ENCODE measurements around the gene INTS6L.

The INTS6L gene, protein sequence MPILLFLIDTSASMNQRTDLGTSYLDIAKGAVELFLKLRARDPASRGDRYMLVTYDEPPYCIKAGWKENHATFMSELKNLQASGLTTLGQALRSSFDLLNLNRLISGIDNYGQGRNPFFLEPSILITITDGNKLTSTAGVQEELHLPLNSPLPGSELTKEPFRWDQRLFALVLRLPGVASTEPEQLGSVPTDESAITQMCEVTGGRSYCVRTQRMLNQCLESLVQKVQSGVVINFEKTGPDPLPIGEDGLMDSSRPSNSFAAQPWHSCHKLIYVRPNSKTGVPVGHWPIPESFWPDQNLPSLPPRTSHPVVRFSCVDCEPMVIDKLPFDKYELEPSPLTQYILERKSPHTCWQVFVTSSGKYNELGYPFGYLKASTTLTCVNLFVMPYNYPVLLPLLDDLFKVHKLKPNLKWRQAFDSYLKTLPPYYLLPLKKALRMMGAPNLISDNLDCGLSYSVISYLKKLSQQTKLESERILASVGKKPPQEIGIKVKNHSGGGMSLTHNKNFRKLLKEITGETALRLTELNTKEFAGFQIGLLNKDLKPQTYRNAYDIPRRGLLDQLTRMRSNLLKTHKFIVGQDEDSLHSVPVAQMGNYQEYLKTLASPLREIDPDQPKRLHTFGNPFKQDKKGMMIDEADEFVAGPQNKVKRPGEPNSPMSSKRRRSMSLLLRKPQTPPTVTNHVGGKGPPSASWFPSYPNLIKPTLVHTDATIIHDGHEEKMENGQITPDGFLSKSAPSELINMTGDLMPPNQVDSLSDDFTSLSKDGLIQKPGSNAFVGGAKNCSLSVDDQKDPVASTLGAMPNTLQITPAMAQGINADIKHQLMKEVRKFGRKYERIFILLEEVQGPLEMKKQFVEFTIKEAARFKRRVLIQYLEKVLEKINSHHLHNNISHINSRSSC

DNA sequence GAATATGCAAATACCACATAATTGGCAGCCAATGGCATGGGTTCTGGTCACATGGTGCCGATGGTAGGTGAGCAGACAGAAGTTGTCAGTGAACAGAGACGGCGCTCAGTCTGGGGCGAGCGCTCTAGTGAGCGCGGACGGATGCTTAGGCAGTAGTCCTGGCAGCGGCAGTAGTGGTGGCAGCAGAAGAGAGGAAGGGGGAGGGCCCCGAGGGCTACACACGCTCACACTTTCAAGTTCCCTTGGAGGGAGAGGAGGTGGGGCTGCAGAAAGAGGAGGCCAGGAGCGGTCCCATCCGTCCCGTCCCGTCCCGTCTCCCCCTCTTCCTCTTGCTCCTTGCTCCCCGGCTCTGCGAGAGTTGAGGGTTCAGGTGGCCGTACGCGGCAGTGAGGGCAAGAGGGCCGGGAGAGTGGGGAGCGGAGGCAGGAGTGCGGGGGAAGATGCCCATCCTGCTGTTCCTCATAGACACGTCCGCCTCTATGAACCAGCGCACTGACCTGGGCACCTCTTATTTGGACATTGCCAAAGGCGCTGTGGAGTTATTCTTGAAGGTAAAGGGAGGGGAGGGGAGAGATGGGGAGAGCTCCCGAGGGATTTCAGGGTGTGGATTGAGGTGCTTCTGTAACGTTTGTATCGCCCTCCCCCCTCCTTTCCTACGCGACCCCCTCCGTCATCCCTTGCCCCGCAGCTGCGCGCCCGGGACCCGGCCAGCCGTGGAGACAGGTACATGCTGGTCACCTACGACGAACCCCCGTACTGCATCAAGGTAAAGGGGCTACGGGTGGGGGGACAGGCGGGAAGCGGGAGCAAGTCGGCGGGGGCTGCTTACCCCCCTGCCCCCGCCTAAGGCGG, at the start of gene INTS6L:
Gene INTS6L, plus strand, starts transcription at position 108 of the 852 bp plus-strand sequence. Its CDS starts 333 bp downstream, at position 441.
- DNase-seq (ENCODE audit: low read depth in 1 of 2, low spot score in 1 of 2) = peak; percentile 37 to 76

DNA sequence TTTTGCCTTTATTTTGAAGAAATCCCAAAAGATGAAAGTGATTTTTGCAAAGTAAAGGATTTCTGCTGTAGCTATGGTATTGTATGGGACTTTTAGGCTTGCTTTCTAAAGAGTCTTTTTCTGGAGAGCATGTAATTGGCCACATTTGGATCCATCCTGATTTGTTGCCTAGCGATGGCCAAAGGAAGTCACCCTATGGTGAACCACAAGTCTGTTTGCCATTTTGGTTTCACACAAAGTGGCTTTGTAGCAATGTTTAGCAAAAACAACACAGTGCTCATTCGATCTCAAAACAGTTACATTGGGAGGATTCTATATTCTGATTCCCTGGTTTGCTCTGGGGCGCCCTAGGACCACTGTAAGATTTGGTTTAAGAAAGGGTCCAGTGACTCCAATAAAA, 44.1 kb upstream of the INTS6L start:
- no peak for DNase-seq (ENCODE audit: low read depth in 1 of 2, low spot score in 1 of 2)

DNA sequence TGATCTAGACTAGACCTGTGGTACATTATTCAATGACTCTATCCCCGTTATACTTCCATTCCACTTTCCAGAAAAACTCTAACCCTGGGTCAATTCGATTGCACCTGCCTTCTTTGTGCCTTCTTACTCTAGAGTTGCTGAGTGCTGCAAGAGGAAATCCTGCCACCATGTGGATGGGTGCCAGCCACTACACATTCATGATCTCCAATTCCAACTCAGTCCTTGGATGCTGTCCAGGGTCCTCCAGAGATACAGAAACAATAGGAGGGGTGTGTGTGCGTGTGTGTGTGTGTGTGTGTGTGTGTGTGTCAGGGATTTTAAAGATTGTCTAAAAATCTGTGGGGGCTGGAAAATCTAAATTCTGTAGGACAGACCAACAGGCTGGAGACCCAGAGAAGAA, 42.9 kb upstream of the INTS6L start:
- DNase-seq (ENCODE audit: low read depth in 1 of 2, low spot score in 1 of 2) = peak in 1 of 2 donors; percentile 4

DNA sequence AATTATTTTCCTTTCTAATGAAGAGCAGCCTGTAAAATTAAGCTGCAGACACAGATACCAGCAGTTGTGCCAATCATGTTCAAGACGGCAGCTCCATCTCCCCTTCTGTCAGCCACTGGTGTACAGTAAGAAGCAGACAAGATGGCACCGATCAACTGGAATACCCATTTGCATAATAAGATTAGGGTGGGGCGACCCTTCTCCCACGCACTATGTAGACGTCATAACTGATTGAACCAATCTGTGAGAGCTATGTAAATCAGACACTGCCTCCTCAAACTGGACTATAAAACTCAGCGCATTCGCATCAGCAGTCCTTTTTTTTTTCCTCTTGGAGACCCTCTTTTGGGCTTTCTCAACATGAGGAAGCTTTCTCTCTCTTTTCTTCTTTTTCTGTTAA, 40.4 kb upstream of the INTS6L start:
- no peak for DNase-seq (ENCODE audit: low read depth in 1 of 2, low spot score in 1 of 2)

DNA sequence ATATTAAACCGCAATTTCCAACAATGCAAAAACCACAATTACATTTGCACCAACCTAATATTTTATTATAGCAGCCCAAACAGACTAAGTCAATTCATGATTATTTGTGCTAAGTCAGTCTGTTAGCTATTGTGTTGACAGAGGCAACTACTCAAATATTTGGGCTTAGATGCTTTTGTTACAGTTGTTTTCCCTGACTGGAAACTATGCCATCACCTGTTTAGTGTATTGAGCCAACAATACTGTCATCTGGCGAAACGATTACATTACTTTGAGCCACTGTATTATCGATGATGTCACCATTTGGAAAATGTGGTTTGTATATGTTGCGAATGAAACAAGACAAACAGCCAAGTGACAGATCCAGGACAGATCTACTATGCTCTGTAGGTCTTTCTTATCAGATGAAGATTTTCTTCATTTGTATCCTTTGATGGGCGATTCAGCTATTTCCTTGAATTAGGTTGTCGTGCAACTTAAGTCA, 38.7 kb upstream of the INTS6L start:
- no peak for DNase-seq (ENCODE audit: low read depth in 1 of 2, low spot score in 1 of 2)

DNA sequence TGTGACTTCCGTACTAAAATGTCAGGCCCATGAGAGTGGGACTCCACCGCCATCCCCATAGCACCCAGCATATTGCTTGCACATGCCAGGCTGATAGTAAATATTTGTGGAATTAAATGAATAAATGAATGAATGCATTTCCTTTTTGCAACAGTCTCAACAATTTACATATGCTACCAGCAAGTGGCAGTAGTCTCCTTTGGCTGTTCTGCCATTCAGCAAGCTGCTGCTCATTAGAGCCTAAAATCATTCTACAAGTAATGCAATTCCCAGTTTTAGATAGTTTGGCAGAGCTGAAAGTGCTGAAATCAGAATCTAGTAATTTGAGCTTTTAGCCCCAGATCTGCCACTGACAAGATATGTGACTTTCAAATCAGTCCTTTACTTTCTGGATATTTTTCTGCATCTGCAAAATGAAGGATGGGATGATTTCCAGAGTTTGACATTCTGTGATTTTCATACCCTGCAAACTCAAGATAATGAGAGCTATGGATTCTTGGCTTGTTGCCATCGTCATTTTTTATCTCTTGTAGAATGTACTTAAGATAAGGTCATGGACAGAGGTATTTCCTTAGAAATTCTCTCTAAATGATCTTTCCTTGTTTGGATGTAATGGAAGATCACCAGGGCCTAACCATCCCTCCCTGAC, 35.7 kb upstream of the INTS6L start:
- peak in 1 of 2 donors; percentile 4 for DNase-seq (ENCODE audit: low read depth in 1 of 2, low spot score in 1 of 2)

DNA sequence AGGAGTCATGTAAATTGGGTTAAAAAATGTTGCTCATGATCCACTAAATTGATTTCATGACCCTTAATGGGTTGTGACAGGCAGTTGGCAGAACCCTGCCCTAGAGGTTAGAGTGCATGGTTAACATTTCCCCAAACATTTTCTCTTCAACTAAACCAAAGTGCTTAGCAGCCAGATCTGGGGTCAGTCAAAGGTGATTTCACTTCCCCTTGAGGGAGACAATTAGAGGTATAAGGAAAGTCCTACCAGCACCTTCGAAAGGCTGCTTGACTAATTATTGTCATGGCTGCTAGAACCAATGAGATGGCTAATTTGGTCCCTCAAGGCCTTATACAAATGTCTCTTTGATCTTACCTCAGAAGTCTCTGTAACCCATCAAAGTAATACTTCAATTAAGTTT, 30.9 kb upstream of the INTS6L start:
- DNase-seq (ENCODE audit: low read depth in 1 of 2, low spot score in 1 of 2) = no peak

DNA sequence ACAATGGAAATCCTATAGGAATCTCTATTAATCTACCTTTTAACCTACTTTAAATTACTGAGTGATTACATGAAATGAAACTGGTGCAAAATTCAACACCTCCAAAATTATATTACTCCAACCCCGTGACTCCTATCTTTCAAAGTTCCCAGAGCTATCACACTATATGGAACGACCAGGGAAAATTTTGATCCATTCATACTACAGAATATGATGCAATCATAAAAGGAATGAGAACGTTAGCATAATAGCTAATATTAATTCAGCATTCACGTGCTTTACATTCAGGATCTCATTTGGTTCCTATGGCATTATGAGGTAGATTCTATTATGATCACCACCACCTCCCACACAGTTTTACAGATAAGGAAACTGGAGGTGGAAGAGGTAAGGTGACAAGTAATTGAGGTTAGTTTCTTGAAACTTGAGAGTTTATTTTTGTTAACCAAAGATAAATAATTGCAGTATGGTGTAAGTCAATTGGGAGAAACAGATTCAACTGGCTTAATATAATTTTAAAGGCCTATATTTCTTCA, 29.4 kb upstream of the INTS6L start:
- DNase-seq (ENCODE audit: low read depth in 1 of 2, low spot score in 1 of 2) = no peak

DNA sequence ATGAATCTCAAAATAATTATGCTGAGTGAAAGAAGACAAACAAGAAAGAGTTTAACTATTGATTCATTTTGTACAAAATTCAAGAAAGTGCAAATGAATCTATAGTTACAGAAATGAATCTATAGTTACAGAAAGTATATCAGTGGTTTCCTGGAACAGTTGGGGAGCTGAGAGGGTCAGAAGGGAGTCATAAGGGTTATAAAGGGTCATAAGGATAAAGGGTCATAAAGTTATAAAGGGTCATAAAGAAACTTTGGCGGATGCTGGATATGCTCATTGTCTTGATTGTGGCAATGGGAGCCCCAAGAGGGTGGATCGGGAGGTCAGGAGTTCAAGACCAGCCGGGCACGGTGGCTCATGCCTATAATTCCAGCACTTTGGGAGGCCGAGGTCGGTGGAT, 26.0 kb upstream of the INTS6L start:
- DNase-seq (ENCODE audit: low read depth in 1 of 2, low spot score in 1 of 2) = no peak

DNA sequence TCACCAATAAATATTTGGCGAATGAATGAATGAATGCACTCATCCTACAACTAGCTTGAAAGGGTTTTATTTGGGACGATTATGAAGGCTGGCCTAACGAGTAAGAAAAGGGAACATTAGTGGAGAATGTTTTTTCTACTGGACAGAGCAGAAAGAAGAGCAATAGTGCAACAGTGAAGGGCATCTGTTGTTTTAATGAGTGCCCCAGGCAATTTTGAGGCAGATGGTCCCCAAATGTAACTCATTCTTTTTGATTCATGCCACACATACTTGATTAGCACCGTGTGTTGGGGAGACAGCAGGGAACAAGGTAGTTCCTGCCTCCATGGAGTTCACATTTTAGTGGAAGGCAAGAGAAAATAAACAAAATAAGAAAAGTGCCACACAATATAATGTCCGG, 22.7 kb upstream of the INTS6L start:
- DNase-seq (ENCODE audit: low read depth in 1 of 2, low spot score in 1 of 2) = no peak

DNA sequence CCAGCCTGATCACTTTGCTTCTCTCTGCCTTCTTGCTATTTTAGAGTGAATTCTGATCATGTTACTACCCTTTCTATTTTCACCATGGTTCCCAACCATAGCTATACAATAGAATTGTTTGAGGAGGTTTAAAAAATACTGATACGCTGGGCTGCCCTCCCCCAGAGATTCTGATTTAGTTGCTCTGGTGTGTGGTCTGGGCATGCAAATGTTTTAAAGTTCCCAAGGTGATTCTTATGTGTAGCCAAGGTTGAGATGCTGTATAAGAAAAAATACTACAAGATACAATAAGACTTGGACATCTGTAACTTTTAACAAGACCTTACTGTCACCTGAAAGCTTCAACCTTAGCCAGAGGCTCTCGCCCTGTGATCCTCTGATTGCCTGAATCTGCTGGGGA, 22.2 kb upstream of the INTS6L start:
- DNase-seq (ENCODE audit: low read depth in 1 of 2, low spot score in 1 of 2) = no peak

DNA sequence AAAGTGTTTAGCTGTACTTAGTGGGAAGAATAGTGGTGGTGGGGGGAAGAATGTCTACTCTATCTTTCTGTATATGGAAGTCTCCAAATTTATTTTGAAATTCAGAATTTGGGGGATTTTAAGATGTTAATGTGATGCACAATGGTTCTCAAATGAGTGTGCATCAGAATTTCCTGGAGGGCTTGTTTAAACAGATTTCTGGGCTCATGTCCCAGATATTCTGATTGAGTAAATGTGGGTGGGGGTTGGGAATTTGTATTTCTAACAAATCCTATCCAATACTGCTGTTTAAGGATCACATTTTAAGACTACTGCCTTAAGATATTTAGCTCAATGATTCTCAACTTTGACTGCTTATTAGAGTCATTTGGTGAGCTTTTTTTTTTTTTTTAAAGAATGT, 15.1 kb upstream of the INTS6L start:
- no peak for DNase-seq (ENCODE audit: low read depth in 1 of 2, low spot score in 1 of 2)

DNA sequence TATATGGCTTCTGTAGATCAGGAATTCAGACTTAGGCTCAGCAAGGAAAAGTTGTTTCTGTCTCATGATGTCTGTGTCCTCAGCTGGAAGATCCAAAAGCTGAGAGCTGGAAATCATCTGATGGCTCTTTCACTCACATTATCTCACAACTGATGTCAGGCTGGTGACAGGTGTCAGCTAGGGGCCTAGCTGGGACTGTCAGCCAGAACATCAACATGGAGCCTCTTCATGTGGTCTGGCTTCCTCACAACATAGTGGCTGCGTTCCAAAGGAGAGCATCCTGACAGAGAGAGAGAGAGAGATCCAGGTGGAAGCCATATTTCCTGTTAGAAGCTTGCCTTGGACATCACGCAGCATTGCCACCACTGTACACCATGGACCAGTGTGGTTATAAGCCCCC, 10.6 kb upstream of the INTS6L start:
- no peak for DNase-seq (ENCODE audit: low read depth in 1 of 2, low spot score in 1 of 2)

DNA sequence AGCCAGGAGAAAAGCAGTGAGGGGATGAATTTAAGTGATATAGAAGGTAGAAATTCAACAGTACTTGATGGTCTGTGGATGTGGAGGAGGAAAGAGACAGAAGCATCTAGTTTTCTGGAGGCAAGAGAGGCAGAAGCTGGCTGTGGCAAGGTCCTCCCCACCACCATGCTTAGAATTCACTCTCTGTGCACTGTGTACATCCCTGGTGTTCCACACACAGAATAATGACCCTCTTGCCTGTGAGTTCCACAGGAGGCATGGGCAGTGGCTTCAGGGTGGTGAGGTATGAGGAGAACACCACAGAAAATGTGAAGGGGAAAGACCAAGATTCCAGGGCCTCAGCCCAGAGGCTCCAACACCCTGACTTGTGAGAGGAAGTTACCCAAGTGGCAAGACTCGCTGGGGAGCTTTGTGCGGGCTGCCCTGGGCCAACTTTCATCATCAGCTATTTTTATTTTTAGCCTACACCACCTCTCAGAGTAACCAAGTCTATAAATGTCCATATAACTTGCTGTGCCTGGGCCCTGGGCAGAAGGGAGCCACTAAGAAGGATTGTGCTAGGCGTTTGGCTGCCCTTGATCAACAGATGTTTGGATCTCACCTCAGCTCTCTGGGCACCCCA, 7.8 kb upstream of the INTS6L start:
- no peak for DNase-seq (ENCODE audit: low read depth in 1 of 2, low spot score in 1 of 2)

DNA sequence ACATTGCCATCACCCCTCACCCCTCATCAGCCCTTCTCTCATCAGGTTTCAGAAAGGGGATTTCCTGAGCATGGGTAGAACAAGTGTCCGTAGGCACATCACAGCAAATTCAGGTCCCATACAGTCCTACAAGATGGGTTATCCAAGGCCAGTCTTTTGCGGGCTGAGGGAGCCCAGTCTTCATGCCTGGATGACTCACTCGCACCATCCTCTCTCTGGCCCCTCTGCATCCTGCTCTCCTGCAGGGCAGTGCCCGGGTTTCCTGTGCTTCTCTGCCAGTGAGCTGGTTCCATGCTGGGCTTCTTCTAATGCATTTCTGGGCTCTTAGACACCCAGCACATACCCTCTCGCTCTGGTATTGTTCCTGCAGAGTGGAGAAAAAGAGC, 7.3 kb upstream of the INTS6L start:
- DNase-seq (ENCODE audit: low read depth in 1 of 2, low spot score in 1 of 2) = no peak

DNA sequence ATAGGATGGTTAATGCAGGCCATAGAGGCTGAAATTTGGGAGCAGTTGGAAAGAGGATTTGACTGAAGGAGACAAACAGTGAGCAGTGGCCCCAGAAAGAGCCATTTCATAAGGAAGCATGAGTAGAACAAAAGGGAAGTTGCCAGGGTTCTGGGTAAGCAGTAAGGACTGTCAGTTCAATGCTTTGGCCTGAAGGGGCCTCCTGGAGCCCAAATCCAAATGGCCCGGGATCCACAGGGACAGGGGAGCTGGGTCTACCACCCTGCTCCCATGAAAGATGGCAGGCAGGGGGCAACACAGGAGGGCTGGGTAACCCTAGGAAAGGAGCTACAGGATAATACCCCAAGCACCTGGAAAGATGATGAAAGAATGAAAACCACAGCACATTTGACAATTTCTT, 4.1 kb upstream of the INTS6L start:
- no peak for DNase-seq (ENCODE audit: low read depth in 1 of 2, low spot score in 1 of 2)

DNA sequence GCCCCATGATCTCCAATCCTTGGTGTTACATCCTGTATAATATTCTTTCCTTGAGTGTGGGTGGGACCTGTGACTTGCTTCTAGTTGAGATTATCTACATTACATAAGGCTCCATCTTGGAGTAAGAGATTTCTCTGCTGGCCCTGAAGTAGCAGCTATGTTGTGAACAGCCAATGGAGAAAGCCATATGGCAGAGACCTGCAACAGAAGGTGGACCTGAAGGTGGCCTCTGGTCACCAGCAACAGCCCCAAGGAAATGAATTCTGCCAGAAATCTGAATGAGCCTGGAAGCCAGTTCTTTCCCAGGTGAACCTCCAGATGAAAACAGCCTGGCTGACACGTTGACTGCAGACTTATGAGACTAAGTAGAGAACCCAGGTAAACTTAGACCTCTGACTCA, 2.3 kb upstream of the INTS6L start:
- DNase-seq (ENCODE audit: low read depth in 1 of 2, low spot score in 1 of 2) = no peak

DNA sequence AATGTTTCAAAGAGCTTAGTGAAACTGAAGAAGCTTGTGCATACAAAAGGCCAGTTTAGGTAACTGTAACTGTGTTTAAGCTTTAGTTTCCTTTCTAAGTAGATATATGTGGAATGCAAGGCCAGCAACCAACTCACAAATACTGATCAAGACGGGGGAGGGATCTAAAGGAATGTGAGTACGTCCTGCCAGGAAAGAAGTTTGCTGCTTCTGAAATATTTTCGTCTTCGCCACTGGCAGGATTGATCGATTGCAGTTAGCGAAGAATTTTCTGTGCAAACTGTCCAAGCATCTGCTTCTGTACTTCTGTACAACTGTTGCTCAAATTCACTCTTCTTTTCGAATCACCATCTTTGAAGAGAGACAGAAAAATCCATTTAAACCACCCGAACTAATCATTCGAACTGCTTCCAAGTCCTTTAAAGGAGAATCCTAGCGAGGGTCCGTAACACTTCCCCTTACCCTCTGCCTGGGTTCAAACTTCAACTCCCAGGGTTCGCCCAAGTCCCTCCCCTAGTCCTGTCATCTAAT, 373 bp upstream of the INTS6L start:
- DNase-seq (ENCODE audit: low read depth in 1 of 2, low spot score in 1 of 2) = no peak

DNA sequence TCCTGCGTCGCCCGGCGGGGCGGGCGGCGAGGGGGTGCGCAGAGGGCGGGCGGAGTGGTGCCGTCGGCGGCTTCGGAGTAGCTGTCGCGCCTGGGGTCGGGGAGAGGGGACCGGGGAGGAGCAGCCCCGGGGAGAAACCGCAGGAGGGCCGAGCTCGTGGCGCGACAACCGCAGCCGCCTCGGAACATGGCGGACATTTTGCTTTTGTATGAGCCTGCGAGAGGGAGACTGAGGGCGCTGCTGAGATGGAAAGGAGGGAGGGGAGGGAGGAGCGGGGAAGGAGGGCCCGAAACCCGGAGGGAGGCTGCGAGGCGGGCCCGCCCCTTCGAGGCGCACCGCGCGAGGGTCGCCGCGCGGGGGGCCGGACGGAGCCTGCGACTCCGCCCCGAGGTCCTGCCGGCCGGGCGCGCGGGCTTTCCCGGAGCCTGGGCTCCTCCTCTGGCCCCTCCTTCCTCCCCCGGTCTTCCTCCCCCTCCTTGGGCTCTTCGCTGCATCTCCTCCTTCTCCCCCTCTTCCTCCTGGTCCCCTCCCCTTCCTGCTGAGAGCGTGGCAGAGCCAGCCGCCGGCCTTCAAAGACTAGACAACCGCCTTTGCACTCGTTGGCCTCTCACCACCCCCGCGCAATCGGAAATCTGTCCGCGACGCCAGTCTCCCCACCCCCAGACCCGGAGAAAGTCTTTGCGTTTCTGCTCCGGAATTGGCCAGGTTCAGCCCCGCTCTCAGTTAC, 1.1 kb downstream of the INTS6L start:
- DNase-seq (ENCODE audit: low read depth in 1 of 2, low spot score in 1 of 2) = peak; percentile 53 to 67
